HG03280 (cell line): ENCODE results near the gene CELSR2.

Experiments
- ATAC-seq: cut with Tn5 transposase; IDR thresholded peaks from one replicate; pipeline ENCODE4 v1.9.1; 2021; ENCODE audit warnings: mild to moderate bottlenecking, moderate library complexity; ENCODE audit not compliant: unreplicated experiment

Gene CELSR2

GRCh38 chr1:109251277-109252166 lies 2.2 kb downstream of the CELSR2 start:
- ATAC-seq, result no peak

GRCh38 chr1:109252167-109252892 lies 3.0 kb downstream of the CELSR2 start:
- no peak for ATAC-seq

GRCh38 chr1:109252893-109253802 lies 3.8 kb downstream of the CELSR2 start:
- ATAC-seq, result no peak

- ATAC-seq, result no peak
Measured at GRCh38 chr1:109253803-109254620, 4.7 kb downstream of the CELSR2 start.

GRCh38 chr1:109254621-109255096 lies 5.3 kb downstream of the CELSR2 start:
- ATAC-seq, result no peak

- no peak for ATAC-seq
Measured at GRCh38 chr1:109255097-109255651, 5.8 kb downstream of the CELSR2 start.

- ATAC-seq, result no peak
Measured at GRCh38 chr1:109255678-109256077, 6.3 kb downstream of the CELSR2 start.

GRCh38 chr1:109256085-109256484 lies 6.7 kb downstream of the CELSR2 start:
- no peak for ATAC-seq

GRCh38 chr1:109256971-109257681 lies 7.8 kb downstream of the CELSR2 start:
- ATAC-seq, result no peak

- ATAC-seq, result no peak
Measured at GRCh38 chr1:109257682-109258421, 8.5 kb downstream of the CELSR2 start.

GRCh38 chr1:109258481-109259466 lies 9.4 kb downstream of the CELSR2 start:
- no peak for ATAC-seq

- ATAC-seq, result no peak
Measured at GRCh38 chr1:109259674-109260557, 10.6 kb downstream of the CELSR2 start.

GRCh38 chr1:109261006-109261405 lies 11.7 kb downstream of the CELSR2 start:
- no peak for ATAC-seq

- no peak for ATAC-seq
Measured at GRCh38 chr1:109261578-109261977, 12.2 kb downstream of the CELSR2 start.

GRCh38 chr1:109262231-109263055 lies 13.1 kb downstream of the CELSR2 start:
- ATAC-seq, result no peak
